ENCODE data around the gene LRRC52. TPM values are rescaled to one million over a fixed set of nuclear protein-coding genes. Genes with fewer than 3 reads are reported as not detected.

LRRC52 gene
- total RNA-seq: not detected
- not detected for polyA plus RNA-seq
- long read RNA-seq, donor 1: 0 reads
- long read RNA-seq, donor 2: 0 reads
- long read RNA-seq, donor 3: 0 reads
- long read RNA-seq, donor 4: 0 reads
- long read RNA-seq, donor 5: 0 reads
- long read RNA-seq, donor 6: 0 reads
- long read RNA-seq, donor 7: 0 reads
- long read RNA-seq, donor 8: 0 reads
- long read RNA-seq, donor 9: 0 reads
- long read RNA-seq, donor 10: 0 reads

DNA sequence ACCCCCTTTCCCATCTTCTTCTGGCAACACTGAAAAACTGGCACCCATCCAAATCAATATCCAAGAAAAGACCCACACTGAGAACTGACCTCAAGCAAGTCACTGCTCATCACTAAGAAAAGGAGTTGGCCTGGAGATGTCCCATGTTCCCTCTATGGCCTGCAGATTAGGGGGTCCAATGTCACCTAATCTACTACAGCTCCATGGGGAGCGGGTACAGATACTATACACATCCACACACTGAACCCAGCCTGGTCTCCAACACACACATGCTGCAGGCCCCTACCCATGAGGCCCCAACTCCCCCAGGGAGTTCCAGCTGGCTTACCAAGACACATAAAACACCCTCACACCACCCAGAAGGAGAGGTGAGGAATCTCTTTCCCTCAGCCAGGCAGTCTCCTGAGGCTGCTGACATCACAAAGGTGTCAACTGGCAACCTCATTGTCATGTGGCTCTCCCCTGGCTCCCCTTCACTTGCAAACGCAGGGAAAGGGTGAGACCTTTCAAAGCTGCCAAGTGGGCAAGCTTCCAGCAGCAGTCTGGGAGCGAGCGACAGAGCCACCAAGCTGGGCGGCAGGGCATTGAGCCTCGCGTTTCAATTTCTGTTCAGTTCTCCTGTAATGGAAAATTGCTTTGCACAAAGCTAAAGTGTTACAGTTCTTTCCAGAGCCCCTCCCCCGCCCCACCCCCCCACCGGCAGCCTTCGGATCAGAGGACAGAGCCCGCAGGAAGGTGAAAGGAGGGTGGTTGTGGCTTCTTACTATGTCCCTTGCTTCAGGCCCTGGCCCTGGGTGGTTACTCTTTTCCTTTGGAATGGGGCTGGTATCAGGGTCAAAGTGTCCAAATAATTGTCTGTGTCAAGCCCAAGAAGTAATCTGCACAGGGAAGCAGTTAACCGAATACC, at the start of gene LRRC52:
TSS of gene LRRC52 (plus strand) at position 469 of the 907 bp plus-strand sequence. CDS start at position 766, 297 bp downstream.
- DNase-seq: peak; percentile 86 to 89
- TF ChIP-seq EP300 (IDR thresholded peaks at IDR 0.05) (no peak), POLR2AphosphoS5 (IDR thresholded peaks at IDR 0.05) (peak in 1 of 3 donors; percentile 23)
- intact Hi-C loops (cut with DNase I; ENCODE audit: low total_unique reads): no loop called here
- Histone ChIP-seq H3K4me1 (peaks cover 0 to 26% (median 22%) of the 10 kb centered on the region in 4 donors), H3K4me3 (no peak within 1 kb of the TSS), H3K36me3 (no peaks in the 10 kb centered on the region), H3K9me3 (no peaks in the 10 kb centered on the region), H3K27ac (peak within 1 kb of the TSS in 2 of 5 donors; percentile 48 to 65), H3K27me3 (no peaks in the 10 kb centered on the region)
- WGBS, 5 donors: 13 to 22% (median 14%) methylated on average over 8 to 12 of the region's 12 CpGs

DNA sequence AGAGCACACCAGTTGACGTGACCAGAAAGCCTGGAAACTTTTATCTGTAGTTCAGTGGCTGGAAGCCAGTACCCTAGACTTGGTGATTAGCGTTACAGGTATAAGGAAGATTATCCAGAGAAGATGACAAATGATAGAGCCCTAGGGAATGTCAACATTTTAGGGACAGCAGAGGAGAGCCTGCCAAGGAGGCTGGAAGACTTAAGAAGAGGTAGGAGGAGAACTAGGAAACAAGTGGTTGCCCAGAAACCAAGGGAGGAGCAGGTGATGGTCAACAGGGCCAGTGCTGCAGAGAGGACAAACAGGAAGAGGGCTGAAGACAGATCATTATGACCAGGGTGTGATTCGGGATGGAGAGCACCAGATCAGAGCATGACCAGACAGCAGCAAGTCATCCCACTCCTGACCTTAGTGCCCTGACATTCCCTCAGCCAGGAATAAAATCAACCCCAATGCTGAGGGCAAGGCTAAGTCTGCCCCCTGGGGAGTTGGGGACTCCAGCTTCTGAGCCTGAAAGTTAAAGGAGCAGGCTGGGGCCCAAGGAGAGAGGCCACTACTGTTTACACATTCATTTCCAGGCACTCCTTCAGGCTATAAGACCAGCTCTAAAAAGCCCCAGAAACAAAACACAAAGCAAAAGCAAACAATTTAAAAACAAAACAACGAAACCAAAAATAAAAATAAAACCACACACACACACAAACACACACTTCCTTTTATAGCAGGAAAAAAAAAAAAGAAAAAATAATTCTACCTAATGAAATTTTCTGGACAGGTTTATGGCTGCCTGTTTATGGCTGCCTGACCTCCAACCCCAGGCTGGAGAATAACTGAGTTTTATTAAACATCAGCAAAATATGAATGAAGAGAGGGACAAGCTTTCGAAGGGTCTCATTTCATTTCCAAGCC, 48.6 kb upstream of the LRRC52 start:
- Histone ChIP-seq H3K27me3 (no peaks in the 10 kb centered on the region), H3K4me1 (no peaks in the 10 kb centered on the region), H3K9me3 (no peaks in the 10 kb centered on the region), H3K4me3 (no peak overlapping the region), H3K36me3 (no peaks in the 10 kb centered on the region), H3K27ac (no peak overlapping the region)
- intact Hi-C loops (cut with DNase I; ENCODE audit: low total_unique reads): no loop called here
- no peak for TF ChIP-seq EP300 (IDR thresholded peaks at IDR 0.05)
- no peak for TF ChIP-seq POLR2AphosphoS5 (IDR thresholded peaks at IDR 0.05)
- no peak for TF ChIP-seq POLR2A (IDR thresholded peaks at IDR 0.05)
- TF ChIP-seq, protein P1, sequence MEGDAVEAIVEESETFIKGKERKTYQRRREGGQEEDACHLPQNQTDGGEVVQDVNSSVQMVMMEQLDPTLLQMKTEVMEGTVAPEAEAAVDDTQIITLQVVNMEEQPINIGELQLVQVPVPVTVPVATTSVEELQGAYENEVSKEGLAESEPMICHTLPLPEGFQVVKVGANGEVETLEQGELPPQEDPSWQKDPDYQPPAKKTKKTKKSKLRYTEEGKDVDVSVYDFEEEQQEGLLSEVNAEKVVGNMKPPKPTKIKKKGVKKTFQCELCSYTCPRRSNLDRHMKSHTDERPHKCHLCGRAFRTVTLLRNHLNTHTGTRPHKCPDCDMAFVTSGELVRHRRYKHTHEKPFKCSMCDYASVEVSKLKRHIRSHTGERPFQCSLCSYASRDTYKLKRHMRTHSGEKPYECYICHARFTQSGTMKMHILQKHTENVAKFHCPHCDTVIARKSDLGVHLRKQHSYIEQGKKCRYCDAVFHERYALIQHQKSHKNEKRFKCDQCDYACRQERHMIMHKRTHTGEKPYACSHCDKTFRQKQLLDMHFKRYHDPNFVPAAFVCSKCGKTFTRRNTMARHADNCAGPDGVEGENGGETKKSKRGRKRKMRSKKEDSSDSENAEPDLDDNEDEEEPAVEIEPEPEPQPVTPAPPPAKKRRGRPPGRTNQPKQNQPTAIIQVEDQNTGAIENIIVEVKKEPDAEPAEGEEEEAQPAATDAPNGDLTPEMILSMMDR (IDR thresholded peaks at IDR 0.05): no peak
- no peak for DNase-seq
- WGBS, 5 donors: 48 to 64% (median 54%) methylated on average over 5 of the region's 5 CpGs

- DNase-seq: no peak
- Histone ChIP-seq H3K4me3 (no peak overlapping the region), H3K36me3 (no peaks in the 10 kb centered on the region), H3K27ac (no peak overlapping the region), H3K9me3 (no peaks in the 10 kb centered on the region), H3K27me3 (no peaks in the 10 kb centered on the region), H3K4me1 (no peaks in the 10 kb centered on the region)
- WGBS, 5 donors: 60 to 82% (median 77%) methylated on average over 3 of the region's 3 CpGs
- intact Hi-C loops (cut with DNase I; ENCODE audit: low total_unique reads): no loop called here
- no peak for TF ChIP-seq EP300 (IDR thresholded peaks at IDR 0.05)
- TF ChIP-seq, protein P1 (IDR thresholded peaks at IDR 0.05): no peak
- TF ChIP-seq POLR2AphosphoS5 (IDR thresholded peaks at IDR 0.05): no peak
- TF ChIP-seq POLR2A (IDR thresholded peaks at IDR 0.05): no peak
Observed at GRCh38 chr1:165495858-165496205, 48.0 kb upstream of the LRRC52 start.

DNA sequence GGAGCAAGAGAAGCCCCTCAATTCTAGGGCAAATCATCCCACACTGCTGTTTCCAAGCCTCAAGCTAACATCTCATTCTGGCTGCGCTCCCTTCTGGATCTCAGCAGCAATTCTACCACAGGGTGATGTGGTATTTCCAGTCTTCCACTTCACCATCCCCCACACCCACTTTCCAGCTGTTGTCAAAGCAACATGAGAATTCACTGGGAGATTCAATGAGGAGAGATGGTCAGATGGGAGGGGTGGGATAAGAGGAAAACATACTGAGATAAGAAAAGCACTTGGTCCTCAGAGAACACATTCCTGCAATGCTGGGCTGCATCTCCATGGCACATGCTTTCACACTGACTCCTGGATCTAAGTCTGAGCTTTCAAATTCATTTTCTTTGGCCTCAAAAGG, 47.3 kb upstream of the LRRC52 start:
- TF ChIP-seq POLR2A (IDR thresholded peaks at IDR 0.05) (no peak), POLR2AphosphoS5 (IDR thresholded peaks at IDR 0.05) (no peak), EP300 (IDR thresholded peaks at IDR 0.05) (no peak)
- TF ChIP-seq, protein P1 (IDR thresholded peaks at IDR 0.05): no peak
- Histone ChIP-seq H3K4me1 (no peaks in the 10 kb centered on the region), H3K4me3 (no peak overlapping the region), H3K27me3 (no peaks in the 10 kb centered on the region), H3K36me3 (no peaks in the 10 kb centered on the region), H3K27ac (no peak overlapping the region), H3K9me3 (no peaks in the 10 kb centered on the region)
- 29 to 93% (median 81%) methylated on average over 1 of the region's 1 CpG for WGBS, 5 donors
- no peak for DNase-seq
- intact Hi-C loops (cut with DNase I; ENCODE audit: low total_unique reads): no loop called here
